Upper lobe of left lung (tissue), 4 donors: ENCODE data around the gene SLC38A3.

Experiments
- CTCF ChIP-seq, 6 experiments: fragments of 450-650 bp in 4 of 6; fragments of 200-600 bp in 2 of 6; sonication (generic) in 2 of 6; IDR thresholded peaks; one replicate each; pipeline ENCODE4 v1.5.1; 2016 to 2019; ENCODE audit warnings: antibody characterized with exemption in 6 of 6
- EP300 ChIP-seq, 4 donors: sonication (generic); formaldehyde crosslinking; IDR thresholded peaks; one replicate each; pipeline ENCODE4 v1.5.1; 2017; ENCODE audit warnings: antibody characterized with exemption in 4 of 4, control low read depth in 2 of 4

GRCh38 chr3:50162034-50162883 lies 42.8 kb upstream of the SLC38A3 start:
- no peak for TF ChIP-seq CTCF (IDR thresholded peaks at IDR 0.05)
- TF ChIP-seq EP300 (IDR thresholded peaks at IDR 0.05) = peak in 1 of 4 donors; percentile 41
